Tibial artery (tissue), 4 donors: ENCODE data around the gene BYSL.

ENCODE experiments used
- DNase-seq, 2 donors: peaks; one replicate each; pipeline ENCODE4 v3.0.0-alpha.2; 2019
- H3K27ac ChIP-seq, 2 donors: fragments of 200-600 bp; sonication (generic) in 1 of 2; 1 replicate in 1 of 2; 2 replicates in 1 of 2; pipeline ENCODE4 v1.5.1; 2018 to 2019; ENCODE audit warnings: mild to moderate bottlenecking in 1 of 2
- H3K27me3 ChIP-seq, 2 donors: fragments of 200-600 bp; sonication (generic) in 1 of 2; one replicate each; pipeline versions ENCODE4 v1.5.1 to v1.6.0; 2016 to 2019
- H3K36me3 ChIP-seq, 3 donors: fragments of 200-600 bp; sonication (generic) in 2 of 3; one replicate each; pipeline ENCODE4 v1.5.1; 2016 to 2019; ENCODE audit warnings: mild to moderate bottlenecking in 2 of 3
- H3K4me1 ChIP-seq, 4 donors: fragments of 200-600 bp; sonication (generic) in 2 of 4; 1 replicate in 3 of 4; 2 replicates in 1 of 4; pipeline ENCODE4 v1.5.1; 2016 to 2019
- H3K4me3 ChIP-seq, 2 donors: fragments of 200-600 bp; sonication (generic) in 1 of 2; 1 replicate in 1 of 2; 2 replicates in 1 of 2; pipeline ENCODE4 v1.5.1; 2018 to 2019; ENCODE audit warnings: mild to moderate bottlenecking in 2 of 2
- H3K9me3 ChIP-seq, 3 donors: fragments of 200-600 bp; sonication (generic) in 1 of 3; one replicate each; pipeline ENCODE4 v1.5.1; 2016 to 2019
- intact Hi-C: fragments of 100-400 bp; cut with DNase I; formaldehyde crosslinking; loops from one replicate; pipeline ENCODE4 v1.15.0; 2023; ENCODE audit warnings: low total_unique reads
- TF ChIP-seq, protein P1 (sequence below), 2 experiments: fragments of 200-600 bp in 1 of 2; fragments of 450-650 bp in 1 of 2; IDR thresholded peaks; one replicate each; pipeline ENCODE4 v1.5.1; 2017 to 2019; ENCODE audit warnings: antibody characterized with exemption in 2 of 2, mild to moderate bottlenecking in 1 of 2, moderate library complexity in 1 of 2

The BYSL gene

GRCh38 chr6:41892921-41893564, 28.3 kb upstream of the BYSL start:
- no peak for DNase-seq
- no peak overlapping the region for H3K4me3 ChIP-seq
- H3K9me3 ChIP-seq: no peaks in the 10 kb centered on the region
- intact Hi-C loops: no loop called here
- TF ChIP-seq, protein P1, sequence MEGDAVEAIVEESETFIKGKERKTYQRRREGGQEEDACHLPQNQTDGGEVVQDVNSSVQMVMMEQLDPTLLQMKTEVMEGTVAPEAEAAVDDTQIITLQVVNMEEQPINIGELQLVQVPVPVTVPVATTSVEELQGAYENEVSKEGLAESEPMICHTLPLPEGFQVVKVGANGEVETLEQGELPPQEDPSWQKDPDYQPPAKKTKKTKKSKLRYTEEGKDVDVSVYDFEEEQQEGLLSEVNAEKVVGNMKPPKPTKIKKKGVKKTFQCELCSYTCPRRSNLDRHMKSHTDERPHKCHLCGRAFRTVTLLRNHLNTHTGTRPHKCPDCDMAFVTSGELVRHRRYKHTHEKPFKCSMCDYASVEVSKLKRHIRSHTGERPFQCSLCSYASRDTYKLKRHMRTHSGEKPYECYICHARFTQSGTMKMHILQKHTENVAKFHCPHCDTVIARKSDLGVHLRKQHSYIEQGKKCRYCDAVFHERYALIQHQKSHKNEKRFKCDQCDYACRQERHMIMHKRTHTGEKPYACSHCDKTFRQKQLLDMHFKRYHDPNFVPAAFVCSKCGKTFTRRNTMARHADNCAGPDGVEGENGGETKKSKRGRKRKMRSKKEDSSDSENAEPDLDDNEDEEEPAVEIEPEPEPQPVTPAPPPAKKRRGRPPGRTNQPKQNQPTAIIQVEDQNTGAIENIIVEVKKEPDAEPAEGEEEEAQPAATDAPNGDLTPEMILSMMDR (IDR thresholded peaks at IDR 0.05): no peak
- no peaks in the 10 kb centered on the region for H3K36me3 ChIP-seq
- peaks cover 0 to 22% (median 8%) of the 10 kb centered on the region in 4 donors for H3K4me1 ChIP-seq
- no peaks in the 10 kb centered on the region for H3K27me3 ChIP-seq
- no peak overlapping the region for H3K27ac ChIP-seq

DNA sequence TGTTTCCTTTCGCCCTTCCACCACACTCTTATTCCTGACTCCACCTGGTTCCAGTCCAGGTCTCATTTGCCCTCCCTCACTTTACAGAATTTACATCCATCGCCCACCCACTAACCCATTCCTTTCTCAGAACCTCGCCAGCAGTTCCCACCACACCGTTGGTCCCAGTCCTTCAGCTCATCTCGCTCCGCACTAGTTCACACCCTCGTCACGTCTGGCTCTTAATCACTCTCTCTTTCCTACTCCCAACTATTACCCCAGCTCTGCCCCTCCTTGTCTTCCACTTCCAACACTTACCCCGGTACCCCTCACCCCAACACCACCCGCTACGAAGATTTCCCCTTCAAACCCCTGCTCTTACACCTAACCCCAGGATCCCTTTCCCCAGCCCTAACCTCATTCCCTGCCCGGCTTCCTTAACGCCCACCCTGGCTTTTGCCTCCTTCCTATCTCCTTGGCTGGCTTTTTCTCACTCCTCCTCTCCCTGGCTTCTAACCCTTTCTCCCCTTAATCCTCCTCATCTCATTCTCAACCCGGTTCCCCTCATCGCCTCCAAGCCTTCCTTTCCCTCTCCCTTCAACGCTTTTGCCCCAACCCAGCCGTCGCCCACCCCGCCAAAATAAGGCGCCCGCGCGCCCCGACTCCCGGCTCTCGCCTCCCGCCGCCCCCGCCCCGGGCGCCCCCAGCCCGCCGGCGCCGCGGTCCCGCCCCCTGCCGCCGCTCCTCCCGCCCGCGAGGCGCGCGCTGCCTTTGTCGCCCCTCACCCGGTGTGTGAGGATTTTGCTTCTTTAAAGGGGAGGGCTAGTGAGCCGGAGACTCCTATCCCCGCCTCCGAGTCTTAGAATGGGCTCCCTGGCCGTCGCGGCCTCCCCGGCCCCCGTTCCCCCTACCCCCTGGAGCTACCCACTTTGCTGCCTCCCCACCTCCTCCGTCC, 26.7 kb upstream of the BYSL start:
- Histone ChIP-seq H3K27ac (peak overlapping the region; percentile 75), H3K36me3 (no peaks in the 10 kb centered on the region), H3K27me3 (no peaks in the 10 kb centered on the region), H3K4me1 (peaks cover 0 to 22% (median 8%) of the 10 kb centered on the region in 4 donors), H3K4me3 (peak overlapping the region; percentile 70 to 87), H3K9me3 (no peaks in the 10 kb centered on the region)
- TF ChIP-seq, protein P1 (IDR thresholded peaks at IDR 0.05): no peak
- intact Hi-C loops: loop anchor here (5.0 kb wide), 1 partner anchor 102 kb away; no protein-coding TSS in a partner anchor
- DNase-seq: peak in 1 of 2 donors; percentile 23

GRCh38 chr6:41895300-41896233, 25.7 kb upstream of the BYSL start, which contains the start of gene USP49:
TSS of gene USP49 (minus strand) at chr6:41895375. CDS start at chr6:41806983, 88,392 bp downstream.
- H3K36me3 ChIP-seq: peaks cover 0 to 7% (median 0%) of the 10 kb centered on the region in 3 donors
- H3K27ac ChIP-seq: peak within 1 kb of the TSS; percentile 75
- peaks cover 0 to 22% (median 8%) of the 10 kb centered on the region in 4 donors for H3K4me1 ChIP-seq
- intact Hi-C loops: loop anchor here (5.0 kb wide), 1 partner anchor 103 kb away; no protein-coding TSS in a partner anchor
- H3K4me3 ChIP-seq: peak within 1 kb of the TSS; percentile 70 to 87
- DNase-seq: peak; percentile 88 to 92
- TF ChIP-seq, protein P1 (IDR thresholded peaks at IDR 0.05): no peak
- H3K27me3 ChIP-seq: no peaks in the 10 kb centered on the region
- H3K9me3 ChIP-seq: no peaks in the 10 kb centered on the region

DNA sequence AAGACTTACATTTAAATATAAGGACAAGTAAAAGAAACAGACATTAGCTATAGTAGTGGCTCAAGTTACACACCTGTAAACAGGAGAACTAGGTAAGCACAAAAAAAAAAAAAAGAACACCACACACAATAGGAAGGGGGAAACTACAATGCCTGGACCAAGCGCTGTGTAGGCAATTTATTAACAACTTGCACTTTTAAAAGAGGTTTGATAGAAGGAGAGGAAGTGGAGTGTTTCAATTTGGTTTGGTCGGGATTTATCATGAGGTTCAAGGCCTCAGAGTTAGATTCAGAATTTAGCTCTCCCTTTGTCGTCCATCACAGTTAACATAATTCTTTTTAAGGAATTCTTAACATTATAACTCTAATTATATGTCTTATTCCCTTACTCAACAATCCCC, 25.0 kb upstream of the BYSL start:
- intact Hi-C loops: loop anchor here (5.0 kb wide), 1 partner anchor 104 kb away; no protein-coding TSS in a partner anchor
- H3K27ac ChIP-seq: peak overlapping the region in 1 of 2 donors; percentile 75
- peaks cover 0 to 9% (median 0%) of the 10 kb centered on the region in 3 donors for H3K36me3 ChIP-seq

More for the DNA sequence above, 25.0 kb upstream of the BYSL start:
- Histone ChIP-seq H3K4me1 (peaks cover 0 to 22% (median 8%) of the 10 kb centered on the region in 4 donors), H3K27me3 (no peaks in the 10 kb centered on the region), H3K4me3 (peak overlapping the region; percentile 70 to 87), H3K9me3 (no peaks in the 10 kb centered on the region)
- TF ChIP-seq, protein P1 (IDR thresholded peaks at IDR 0.05): no peak
- no peak for DNase-seq
